Omental fat pad (tissue), 4 donors: ENCODE results near the gene KCNAB1. TPM values are rescaled to one million over a fixed set of nuclear protein-coding genes. Genes with fewer than 3 reads are reported as not detected.

Source experiments
- ATAC-seq: fragments of 150-250 bp; one replicate; pipeline ENCODE4 v1.9.1; 2016; ENCODE audit warnings: mild to moderate bottlenecking, moderate library complexity; ENCODE audit not compliant: low FRiP score
- DNase-seq: peaks from one replicate; pipeline ENCODE4 v3.0.0-alpha.2; 2019; ENCODE audit warnings: low spot score
- CTCF ChIP-seq, 3 donors: fragments of 450-650 bp; IDR thresholded peaks; one replicate each; pipeline ENCODE4 v1.5.1; 2016 to 2017; ENCODE audit warnings: antibody characterized with exemption in 3 of 3, mild to moderate bottlenecking in 3 of 3, moderate library complexity in 2 of 3
- total RNA-seq, 4 donors: library from RNA; depleted of rRNA; stranded (reverse); fragments of >200 nt; gene quantifications; one replicate each; pipeline ENCODE4 v1.1.0, GENCODE V29; 2016

Gene KCNAB1
- total RNA-seq, 4 donors from 2014 or later: 2.2 to 12.6 (median 5.7) TPM

- DNase-seq (no peak), ATAC-seq (no peak)
- TF ChIP-seq CTCF (IDR thresholded peaks at IDR 0.05): no peak
Measured at GRCh38 chr3:156407617-156408225, 287.3 kb downstream of the KCNAB1 start.

GRCh38 chr3:156409694-156410093 is 289.3 kb downstream of the KCNAB1 start:
- ATAC-seq (no peak), DNase-seq (no peak)
- TF ChIP-seq CTCF (IDR thresholded peaks at IDR 0.05): no peak

GRCh38 chr3:156412600-156412999 is 292.2 kb downstream of the KCNAB1 start:
- DNase-seq (no peak), ATAC-seq (no peak)
- TF ChIP-seq CTCF (IDR thresholded peaks at IDR 0.05): no peak

GRCh38 chr3:156413293-156413892 is 293.0 kb downstream of the KCNAB1 start:
- no peak for ATAC-seq
- no peak for TF ChIP-seq CTCF (IDR thresholded peaks at IDR 0.05)
- no peak for DNase-seq

GRCh38 chr3:156416846-156417558 is 296.6 kb downstream of the KCNAB1 start:
- no peak for ATAC-seq
- TF ChIP-seq CTCF (IDR thresholded peaks at IDR 0.05): no peak
- no peak for DNase-seq

GRCh38 chr3:156417559-156418132 is 297.3 kb downstream of the KCNAB1 start:
- ATAC-seq: no peak
- TF ChIP-seq CTCF (IDR thresholded peaks at IDR 0.05): no peak
- no peak for DNase-seq
